ENCODE data around the gene KRTAP5-2. TPM values are rescaled to one million over a fixed set of nuclear protein-coding genes. Genes with fewer than 3 reads are reported as not detected.

Gene KRTAP5-2
- total RNA-seq, 1 experiment from 2014 or later, result not detected

- H3K9ac ChIP-seq (ENCODE audit: extremely low read depth, insufficient read length, low read length), result no peak within 1 kb of the TSS
- no peak within 1 kb of the TSS for H2AFZ ChIP-seq (ENCODE audit: low read length)
- TF ChIP-seq, protein P1, sequence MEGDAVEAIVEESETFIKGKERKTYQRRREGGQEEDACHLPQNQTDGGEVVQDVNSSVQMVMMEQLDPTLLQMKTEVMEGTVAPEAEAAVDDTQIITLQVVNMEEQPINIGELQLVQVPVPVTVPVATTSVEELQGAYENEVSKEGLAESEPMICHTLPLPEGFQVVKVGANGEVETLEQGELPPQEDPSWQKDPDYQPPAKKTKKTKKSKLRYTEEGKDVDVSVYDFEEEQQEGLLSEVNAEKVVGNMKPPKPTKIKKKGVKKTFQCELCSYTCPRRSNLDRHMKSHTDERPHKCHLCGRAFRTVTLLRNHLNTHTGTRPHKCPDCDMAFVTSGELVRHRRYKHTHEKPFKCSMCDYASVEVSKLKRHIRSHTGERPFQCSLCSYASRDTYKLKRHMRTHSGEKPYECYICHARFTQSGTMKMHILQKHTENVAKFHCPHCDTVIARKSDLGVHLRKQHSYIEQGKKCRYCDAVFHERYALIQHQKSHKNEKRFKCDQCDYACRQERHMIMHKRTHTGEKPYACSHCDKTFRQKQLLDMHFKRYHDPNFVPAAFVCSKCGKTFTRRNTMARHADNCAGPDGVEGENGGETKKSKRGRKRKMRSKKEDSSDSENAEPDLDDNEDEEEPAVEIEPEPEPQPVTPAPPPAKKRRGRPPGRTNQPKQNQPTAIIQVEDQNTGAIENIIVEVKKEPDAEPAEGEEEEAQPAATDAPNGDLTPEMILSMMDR (conservative IDR thresholded peaks at IDR 0.05), result no peak
These were observed 25.7 kb downstream of the KRTAP5-2 start, which contains the start of gene DUSP8 for GRCh38 chr11:1572197-1573076. Gene DUSP8, minus strand, starts transcription at chr11:1572271. Its CDS starts 6,445 bp downstream, at chr11:1565826.

More at GRCh38 chr11:1572197-1573076, 25.7 kb downstream of the KRTAP5-2 start, which contains the start of gene DUSP8:
- no peaks in the 10 kb centered on the region for H3K79me2 ChIP-seq (ENCODE audit: insufficient read depth, low read length)
- peak within 1 kb of the TSS; percentile 15 for H3K4me2 ChIP-seq (ENCODE audit: insufficient read depth, insufficient read length, low read length)
- H3K27me3 ChIP-seq (ENCODE audit: insufficient read depth, low read length), result peaks cover 19% of the 10 kb centered on the region
- Mint-ChIP-seq H3K27me3 (ENCODE audit: low read depth) (peaks cover 70% of the 10 kb centered on the region), H3K9me3 (no peaks in the 10 kb centered on the region; a peak in 1 of 5 replicates), H3K27ac (no peak within 1 kb of the TSS), H3K4me1 (peaks cover 23 to 38% of the 10 kb centered on the region in 2 experiments), H3K4me3 (peak within 1 kb of the TSS; percentile 44 to 63; a peak in 4 of 5 replicates), H3K36me3 (ENCODE audit: insufficient read depth in 1 of 3, low read depth in 3 of 3) (no peaks in the 10 kb centered on the region)
- H2AK5ac ChIP-seq (ENCODE audit: insufficient read length, low read length), result no peak within 1 kb of the TSS
- no peaks in the 10 kb centered on the region for H4K20me1 ChIP-seq (ENCODE audit: control insufficient read depth, insufficient read depth, insufficient read length)
- no peak within 1 kb of the TSS; the same call in 1 of the 2 replicates for H3K4ac ChIP-seq (ENCODE audit: low read depth, low read length)
- no peak within 1 kb of the TSS for H3T11ph ChIP-seq (ENCODE audit: low read length)
- no peak within 1 kb of the TSS for H2BK120ac ChIP-seq (ENCODE audit: low read depth, low read length, poor library complexity, severe bottlenecking)
- no peak within 1 kb of the TSS for H3K56ac ChIP-seq (ENCODE audit: insufficient read length, low read depth, low read length)
- peaks cover 22% of the 10 kb centered on the region for H3K23me2 ChIP-seq (ENCODE audit: insufficient read length, low read depth, low read length, poor library complexity, severe bottlenecking)
- no peaks in the 10 kb centered on the region for H3K79me1 ChIP-seq (ENCODE audit: insufficient read depth, low read depth, low read length, poor library complexity, severe bottlenecking)
- no peak within 1 kb of the TSS for H4K8ac ChIP-seq (replicated peaks; ENCODE audit: insufficient read length, low read depth, low read length)
- H4K5ac ChIP-seq (ENCODE audit: insufficient read length, low read depth, low read length), result no peak within 1 kb of the TSS
- WGBS (ENCODE audit: extremely low coverage, insufficient read length, low lambda C conversion rate), result no CpG with 5 or more reads among the region's 124 CpGs
- peak within 1 kb of the TSS; percentile 66 for H3K18ac ChIP-seq (ENCODE audit: insufficient read length, low read depth, low read length)
- H3K14ac ChIP-seq (ENCODE audit: insufficient read depth, low read length), result peak within 1 kb of the TSS; percentile 29; the same call in 1 of the 2 replicates
- H2BK15ac ChIP-seq (ENCODE audit: low read depth, low read length), result no peak within 1 kb of the TSS
- no peak within 1 kb of the TSS for H3K27ac ChIP-seq (ENCODE audit: insufficient read length, low read depth, low read length)
- peak; percentile 75 for DNase-seq
- no peaks in the 10 kb centered on the region for H3K4me1 ChIP-seq (ENCODE audit: insufficient read depth, low read length)
- H3K23ac ChIP-seq (ENCODE audit: insufficient read length, low read depth, low read length), result no peak within 1 kb of the TSS
- no peak within 1 kb of the TSS for H2BK5ac ChIP-seq (ENCODE audit: insufficient read length, low read length)
- no peak within 1 kb of the TSS for H2BK12ac ChIP-seq (ENCODE audit: insufficient read length, low read depth, low read length)
- no peak within 1 kb of the TSS for H4K91ac ChIP-seq (ENCODE audit: insufficient read length, low read depth, low read length)
- H2BK20ac ChIP-seq (ENCODE audit: low read depth, low read length, poor library complexity, severe bottlenecking), result no peak within 1 kb of the TSS
- no peaks in the 10 kb centered on the region for H3K9me3 ChIP-seq (ENCODE audit: control insufficient read depth, low read depth, low read length)

Measured in H9 (cell line).